Mucosa of gallbladder (tissue), 1 donor: ENCODE results near the gene ZNF469. TPM values are rescaled to one million over a fixed set of nuclear protein-coding genes. Genes with fewer than 3 reads are reported as not detected.
"Not testable (repeated sequence)": the region's sequence is repeated elsewhere in the genome, so short reads cannot be mapped to it uniquely, and the experiment has no call there.

ENCODE experiments used
- DNase-seq: peaks from one replicate; pipeline ENCODE4 v3.0.0-alpha.2; 2020; ENCODE audit warnings: low spot score
- total RNA-seq: library from RNA; stranded (reverse); gene quantifications from one replicate; pipeline ENCODE4 v1.2.1, GENCODE V29; 2021
- donor health status: DM: no; HTN: no; CAD: no.

The ZNF469 gene
- total RNA-seq, 1 donor from 2014 or later, result 3.7 TPM

DNA sequence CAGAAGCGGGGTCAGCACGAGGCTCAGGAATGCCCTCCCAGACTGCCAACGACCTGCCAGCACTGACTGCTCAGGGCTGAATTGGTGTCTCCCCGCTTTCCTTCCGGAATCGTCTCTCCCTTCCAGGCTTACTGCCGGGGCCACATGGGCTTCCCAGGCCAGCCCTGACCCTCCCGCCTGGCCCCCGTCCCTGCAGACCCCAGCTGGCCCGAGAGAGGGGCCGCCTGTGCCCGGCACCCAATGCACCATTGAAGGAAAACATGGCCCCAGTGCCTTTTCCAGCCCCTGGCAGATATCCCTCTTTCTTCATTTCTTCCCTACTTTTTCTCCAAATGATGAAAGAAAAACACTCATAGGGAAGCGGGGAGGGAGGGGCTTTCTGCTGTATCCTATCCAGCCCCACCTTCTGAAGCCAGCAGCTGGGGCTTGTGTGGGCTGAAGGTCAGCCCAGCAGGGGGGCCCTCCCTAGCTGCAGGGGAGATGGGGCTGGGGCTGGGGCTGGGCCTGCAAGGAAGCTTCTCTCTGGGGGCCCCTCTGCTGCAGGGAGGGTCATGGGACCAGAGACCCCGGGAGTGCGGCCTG, 25.9 kb downstream of the ZNF469 start:
- DNase-seq, result no peak

DNA sequence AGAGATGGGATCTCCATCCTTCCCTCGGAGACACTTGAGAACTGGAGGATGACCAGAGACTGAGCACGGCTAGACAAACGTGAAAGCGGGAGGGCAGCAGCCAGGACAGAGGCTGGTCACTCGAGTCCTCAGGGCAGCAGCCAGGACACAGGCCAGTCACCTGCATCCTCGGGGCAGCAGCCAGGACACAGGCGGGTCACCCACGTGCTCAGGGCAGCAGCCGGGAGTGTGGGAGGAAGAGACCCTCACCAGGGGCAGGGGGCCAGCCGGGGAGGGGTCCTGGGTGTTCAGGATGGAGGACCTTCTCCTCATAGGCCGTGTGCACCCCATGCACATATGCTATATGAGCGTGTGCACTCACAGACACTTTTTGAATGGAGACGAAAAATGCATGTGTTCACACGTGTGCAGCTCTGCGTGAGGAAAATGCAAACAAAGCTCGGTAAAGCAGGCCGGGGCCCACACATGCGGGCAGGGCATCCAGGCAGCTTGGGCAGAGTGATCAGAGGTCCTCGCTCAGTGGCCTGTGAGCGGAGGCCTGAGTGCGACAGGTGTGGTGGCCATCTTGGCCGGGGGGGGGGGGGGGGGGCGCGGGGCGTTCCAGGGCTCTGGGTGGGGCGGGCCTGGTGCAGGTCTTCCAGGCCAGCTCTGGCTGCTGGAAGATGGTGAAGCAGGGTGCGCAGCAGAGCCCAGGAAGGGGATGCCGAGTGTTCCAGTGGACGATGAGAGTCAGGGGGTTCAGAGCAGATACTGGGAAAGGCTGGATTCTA, 26.7 kb downstream of the ZNF469 start:
- no peak for DNase-seq

DNA sequence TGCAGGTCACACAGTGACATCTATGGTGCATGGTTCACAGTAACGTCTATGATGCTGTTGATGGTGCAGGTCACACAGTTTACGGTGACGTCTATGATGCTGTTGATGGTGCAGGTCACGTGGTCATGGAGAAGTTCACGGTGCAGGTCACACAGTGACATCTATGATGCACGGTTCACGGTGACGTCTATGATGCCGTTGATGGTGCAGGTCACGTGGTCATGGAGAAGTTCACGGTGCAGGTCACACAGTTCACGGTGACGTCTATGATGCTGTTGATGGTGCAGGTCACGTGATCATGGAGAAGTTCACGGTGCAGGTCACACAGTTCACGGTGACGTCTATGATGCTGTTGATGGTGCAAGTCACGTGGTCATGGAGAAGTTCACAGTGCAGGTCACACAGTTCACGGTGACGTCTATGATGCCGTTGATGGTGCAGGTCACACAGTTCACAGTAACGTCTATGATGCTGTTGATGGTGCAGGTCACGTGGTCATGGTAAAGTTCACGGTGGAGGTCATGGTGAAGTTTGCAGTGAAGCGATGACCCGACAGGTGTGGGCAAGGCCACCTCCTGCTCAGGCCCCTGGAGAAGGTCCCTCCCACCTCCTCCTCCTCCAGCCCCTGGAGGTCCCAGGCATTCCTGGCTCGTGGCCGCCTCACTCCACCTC, 27.7 kb downstream of the ZNF469 start:
- DNase-seq, result not testable (repeated sequence)

DNA sequence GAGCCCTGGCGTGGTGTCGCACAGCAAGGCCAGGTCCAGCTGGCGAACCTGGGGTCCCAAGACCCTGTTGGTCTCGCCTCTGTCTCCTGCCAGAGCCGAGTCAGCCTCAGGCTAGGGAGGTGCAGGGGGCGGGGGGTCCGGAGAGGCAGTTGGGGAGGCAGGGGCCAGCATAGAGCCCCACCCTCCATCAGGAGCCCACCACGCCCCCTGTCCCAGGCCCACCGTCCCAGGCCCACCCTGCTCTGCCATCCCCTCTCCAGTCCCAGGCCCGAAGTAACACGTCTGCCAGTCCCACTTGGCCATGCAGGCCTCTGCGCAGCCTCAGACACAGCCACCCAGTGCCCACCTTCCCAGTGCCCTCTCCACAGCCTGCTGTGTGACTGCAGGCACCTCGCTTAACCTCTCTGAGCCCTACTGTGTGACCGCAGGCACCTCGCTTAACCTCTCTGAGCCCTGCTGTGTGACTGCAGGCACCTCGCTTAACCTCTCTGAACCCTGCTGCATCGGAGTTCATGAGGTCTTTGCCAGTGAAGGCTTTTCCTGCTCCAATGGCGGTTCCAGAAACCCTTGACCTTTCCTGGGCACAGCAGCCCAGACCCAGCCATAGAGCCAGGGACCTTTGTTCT, 29.3 kb downstream of the ZNF469 start:
- DNase-seq, result no peak

DNA sequence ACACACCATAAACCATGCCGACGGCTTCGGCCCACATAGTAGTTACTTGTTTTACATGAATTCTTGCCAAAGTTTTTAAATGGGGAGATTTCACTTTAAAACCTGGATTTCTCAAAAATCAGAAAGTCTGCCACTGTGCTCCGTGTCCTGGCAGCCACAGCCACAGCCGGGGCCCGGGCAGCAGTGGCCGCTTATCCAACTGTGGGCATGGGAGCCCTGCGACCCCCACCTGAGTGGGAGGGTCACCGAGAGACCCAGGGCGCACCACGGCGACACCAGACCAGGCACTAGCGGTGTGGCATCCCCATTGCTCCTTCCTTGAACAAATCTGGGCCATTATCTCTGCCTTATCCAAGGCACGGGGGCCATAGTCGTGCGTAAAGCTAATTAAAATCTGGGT, 30.0 kb downstream of the ZNF469 start:
- DNase-seq, result no peak

DNA sequence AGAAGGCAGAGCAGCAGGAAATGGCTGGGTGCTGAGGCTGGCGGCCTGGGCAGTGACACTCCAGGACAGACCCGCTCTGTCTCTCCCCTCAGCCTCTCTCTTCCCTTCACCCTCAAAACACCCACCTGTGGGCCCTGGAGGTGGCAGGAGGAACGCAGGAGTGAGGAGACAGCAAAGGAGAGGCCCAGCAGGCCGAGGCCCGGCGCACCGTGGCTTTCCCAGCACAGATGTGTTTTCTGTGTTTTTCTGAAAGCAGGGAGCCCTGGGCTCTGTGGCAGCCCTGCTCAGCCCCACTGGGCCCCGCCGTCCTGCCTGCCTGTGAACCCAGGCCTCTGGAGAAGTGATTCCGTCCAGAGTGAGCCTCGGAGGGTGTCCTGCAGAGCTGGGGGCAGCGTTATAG, 30.5 kb downstream of the ZNF469 start:
- DNase-seq, result no peak

DNA sequence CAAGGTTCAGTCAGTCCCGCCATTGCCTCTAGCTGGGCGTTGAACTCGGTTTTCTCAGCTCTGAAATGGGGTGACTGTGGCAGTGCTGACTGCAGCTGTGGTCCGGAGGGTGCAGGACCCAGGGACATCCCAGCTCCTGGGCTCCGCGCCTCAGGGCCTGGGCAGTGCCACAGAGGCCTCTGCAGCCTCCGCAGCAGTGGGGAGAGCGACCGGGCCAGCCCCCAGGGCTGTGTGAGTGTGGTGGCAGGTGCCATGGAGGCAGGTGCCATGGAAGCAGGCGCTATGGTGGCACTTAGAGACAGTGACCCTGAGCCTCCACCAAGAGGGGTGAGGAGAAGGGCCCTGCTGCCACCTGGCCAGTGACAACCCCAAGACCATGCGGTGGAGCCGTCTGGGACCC, 30.9 kb downstream of the ZNF469 start:
- no peak for DNase-seq

DNA sequence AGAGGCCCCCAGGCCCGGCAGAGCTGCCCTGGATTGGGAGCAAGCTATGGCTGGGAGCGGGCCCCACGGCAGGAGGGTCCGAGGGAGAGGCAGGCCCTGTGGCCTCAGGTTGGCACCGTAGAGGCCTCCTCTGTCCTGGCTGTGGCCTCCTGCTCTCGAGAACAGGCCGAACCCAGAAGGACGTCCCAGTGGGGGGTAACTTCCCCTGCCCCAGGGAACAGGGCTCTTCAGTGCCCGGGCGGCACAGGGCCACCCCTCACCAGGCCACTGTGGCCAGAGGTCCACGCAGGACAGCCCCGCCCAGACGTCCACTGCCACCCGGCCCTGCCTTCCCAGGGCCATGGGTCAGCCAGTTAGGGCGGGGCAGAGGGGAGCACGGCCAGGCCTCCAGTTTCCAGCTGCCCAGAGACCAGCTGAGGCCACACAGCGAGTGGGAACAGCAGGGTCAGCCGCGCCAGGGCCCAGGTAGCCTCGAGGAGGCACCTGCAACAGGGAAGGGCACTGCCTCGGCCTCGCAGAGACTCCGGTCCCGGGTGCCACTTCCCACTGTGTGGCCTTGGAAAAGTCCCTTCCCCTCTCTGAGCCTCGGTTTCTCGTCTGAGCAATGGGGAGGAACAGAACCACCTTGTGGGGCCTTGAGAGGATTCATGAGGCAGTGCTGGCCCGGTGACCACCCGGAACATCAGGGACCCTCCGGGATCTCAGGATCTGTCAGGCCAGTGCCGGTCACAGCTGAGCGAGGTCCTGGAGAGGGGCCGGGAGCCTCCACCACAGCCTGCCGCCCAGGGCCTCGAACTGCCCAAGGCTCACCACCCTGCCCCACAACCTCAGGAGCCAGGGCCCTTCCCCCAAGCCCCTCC, 32.0 kb downstream of the ZNF469 start:
- DNase-seq, result no peak

DNA sequence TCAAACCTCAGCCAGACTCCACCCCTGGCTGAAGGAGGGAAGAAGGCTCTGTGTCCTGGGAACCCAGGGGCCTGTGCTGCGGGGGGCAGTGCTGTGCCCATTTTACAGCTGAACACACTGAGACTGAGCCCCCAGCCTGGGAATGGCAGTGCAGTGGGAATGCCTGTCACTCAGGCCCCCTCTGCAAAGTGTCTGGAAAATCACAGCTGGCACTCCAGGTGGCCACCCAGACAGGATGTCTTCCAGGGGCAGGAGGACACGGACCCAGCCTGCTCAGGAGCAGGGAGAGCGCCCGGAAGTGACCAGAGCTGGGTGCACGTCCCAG, 32.6 kb downstream of the ZNF469 start:
- DNase-seq, result no peak

DNA sequence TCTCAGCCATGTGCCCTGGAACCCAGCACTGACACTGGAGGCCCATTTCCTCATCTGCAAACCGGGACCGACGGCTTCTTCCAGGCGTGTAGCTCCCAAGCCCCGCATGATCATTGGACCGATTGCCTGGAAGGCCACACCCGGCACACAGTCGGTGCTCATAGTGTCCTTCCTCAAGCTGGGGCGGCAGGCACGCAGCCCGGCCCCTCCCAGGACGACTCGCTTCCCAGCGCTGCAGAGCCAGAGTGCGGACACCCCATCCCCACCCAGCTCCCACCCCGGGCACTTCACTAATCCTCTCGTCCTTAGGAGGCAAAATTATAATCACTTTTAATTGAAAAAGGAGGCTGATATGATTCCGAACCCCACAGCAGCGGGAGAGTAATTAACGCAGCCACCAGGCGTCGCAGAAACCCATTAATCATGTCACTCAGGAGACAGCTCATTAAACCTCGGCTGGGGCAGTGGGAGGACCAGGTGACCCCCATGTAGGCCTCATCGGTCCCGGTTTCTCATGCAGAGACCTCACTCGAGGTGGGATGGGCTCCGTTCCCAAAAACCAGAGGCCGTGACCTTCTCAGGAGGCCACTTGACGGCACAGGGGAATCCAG, 33.1 kb downstream of the ZNF469 start:
- no peak for DNase-seq

DNA sequence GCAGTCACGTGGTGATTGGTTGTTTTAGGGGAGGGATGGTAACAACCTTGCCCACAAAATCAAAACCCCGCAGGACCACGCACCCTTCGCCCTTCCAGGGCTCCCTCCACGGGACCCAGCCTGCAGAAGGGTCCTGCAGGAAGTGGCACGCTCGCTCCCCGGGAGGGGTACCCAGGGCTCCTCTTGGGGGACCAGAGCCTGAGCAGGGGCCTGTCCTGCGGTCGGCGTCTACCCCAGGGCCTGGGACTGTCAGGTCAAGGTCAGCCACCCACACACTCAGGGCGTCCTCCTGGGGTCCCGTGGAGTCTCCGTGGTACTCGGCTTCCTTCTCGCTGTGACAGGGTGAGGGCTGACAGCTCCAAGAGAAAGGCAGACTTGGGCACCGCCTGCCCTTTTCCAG, 33.9 kb downstream of the ZNF469 start:
- no peak for DNase-seq

DNA sequence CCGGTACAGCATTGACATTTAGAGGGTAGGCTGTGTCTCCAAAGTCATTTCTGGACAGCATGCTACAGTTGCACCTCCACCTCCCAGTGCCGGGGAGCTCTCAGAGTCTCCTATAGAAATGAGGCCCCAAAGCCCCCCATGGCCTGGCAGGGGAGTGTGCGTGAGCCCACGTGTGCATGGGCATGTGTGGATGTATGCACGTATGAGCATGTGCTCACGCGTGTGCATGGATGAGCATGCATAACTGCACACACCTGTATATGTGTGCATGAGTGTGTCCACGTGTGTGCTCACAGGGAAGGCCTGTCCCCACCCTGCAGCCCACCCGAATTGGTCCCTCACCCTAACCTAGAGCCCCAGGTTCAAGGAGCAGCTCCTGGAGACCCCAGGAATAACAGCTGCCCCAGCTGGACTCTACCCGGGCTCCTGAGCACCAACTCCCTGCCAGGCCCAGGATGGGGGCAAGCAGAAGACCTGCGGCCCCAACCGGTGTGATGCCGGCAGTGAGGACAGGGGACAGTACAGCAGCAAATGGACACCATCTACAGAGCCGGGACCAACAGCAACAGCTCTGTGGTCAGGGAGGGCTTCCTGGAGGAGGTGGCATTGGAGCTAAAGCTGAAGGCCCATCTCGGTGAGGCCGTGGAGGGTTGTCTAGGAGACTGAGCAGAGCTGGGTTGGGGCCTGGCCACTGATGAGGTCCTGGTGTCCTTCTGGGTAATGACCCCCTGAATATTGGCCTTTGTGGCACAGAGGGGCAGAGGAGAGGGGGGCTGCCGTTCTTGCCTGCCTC, 35.1 kb downstream of the ZNF469 start:
- DNase-seq, result no peak

DNA sequence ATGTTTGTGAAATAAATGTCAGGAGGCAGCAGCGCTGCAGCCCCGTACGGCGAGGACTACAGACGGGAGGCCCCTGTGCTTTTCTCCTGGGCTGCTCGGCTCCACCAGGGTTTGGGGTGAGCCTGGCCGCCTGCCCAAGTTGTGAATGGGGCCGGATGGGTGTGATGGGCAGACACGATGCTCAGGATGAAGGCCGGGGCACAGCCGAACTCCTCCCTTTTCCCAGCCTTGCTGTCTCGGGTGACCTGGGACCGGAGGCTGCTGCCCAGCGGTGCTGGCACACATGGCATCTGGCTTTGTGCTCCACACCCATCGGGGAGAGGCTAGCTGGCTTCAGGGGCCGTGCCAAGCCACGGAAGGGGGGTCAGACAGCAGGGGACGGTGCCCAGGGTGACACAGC, 36.1 kb downstream of the ZNF469 start:
- no peak for DNase-seq

DNA sequence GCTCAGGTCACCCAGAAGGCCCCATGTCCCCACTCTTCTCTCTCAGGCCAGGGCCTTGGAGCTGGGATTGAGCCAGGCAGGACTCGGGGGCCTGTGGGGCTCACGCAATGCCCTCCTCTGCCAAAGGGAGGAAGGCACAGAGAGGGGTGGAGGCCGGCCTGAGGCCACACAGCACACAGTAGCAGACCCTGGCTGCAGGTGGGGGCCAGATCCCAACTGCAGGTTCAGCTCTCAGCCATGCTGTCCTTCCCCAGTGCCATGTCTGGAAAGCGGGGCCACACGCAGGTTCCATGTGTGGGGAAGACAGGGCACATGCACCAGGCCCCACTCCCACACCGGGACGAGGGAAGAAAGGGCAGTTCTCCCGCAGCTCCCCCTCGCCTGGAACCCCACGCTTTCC, 37.0 kb downstream of the ZNF469 start:
- no peak for DNase-seq

DNA sequence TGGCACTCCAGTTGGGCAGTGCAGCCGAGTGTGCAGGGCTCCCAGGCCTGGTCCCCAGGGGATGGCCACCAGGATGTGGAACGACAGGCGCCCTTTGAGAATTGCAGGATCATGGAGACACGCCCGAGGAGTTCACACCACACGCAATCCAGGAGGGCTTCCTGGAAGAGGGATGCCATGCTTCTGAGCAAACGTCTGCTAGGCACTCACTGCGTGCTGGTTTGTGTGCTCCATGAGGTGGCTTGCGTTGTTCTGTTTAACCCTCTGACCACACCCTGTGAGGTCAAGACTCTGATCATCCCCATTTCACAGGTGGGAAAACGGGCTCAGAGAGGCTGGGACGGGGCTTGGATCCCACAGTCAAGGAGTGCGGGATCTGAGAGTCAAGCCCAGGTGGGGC, 37.7 kb downstream of the ZNF469 start:
- DNase-seq, result no peak

DNA sequence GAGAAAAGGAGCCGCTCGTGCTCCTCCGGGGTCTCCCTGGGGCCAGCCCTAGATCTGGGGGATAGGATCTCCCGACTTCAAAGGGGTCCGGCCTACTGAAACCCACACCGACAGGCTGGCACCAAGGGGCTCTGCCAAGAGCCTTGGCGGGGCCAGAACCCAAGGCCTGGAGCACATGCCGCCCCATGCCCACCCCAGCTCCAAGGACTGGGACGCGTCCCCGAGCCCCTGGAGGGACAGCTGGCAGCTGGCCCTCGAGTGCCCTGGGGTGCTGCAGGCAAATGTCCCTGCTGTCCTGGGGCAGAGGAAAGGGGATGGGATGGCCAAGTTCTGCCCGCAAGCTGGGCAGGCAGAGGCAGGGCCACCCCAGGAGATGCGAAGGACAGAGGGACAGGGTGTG, 38.5 kb downstream of the ZNF469 start:
- no peak for DNase-seq

DNA sequence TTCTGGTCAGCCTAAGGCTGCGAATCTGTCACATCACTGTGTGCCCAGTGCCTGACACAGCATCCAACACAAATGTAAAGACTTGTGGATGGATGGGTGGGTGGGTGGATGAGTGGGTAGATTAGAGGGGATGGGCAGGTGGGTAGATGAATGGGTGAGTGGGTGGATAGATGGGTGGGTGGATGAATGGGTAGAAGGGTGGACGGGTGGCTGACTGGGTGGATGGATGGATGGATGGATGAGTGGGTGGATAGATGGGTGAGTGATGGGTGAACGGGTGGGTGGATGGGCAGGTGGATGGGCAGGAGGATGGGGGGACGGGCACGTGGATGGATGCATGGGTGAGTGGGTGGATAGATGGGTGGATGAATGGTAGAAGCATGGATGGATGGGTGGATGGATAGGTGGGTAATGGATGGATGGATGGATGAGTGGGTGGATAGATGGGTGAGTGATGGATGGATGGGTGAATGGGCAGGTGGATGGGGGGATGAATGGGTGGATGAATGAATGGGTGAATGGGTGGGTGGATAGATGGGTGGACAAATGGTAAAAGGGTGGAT, 39.2 kb downstream of the ZNF469 start:
- DNase-seq, result no peak

DNA sequence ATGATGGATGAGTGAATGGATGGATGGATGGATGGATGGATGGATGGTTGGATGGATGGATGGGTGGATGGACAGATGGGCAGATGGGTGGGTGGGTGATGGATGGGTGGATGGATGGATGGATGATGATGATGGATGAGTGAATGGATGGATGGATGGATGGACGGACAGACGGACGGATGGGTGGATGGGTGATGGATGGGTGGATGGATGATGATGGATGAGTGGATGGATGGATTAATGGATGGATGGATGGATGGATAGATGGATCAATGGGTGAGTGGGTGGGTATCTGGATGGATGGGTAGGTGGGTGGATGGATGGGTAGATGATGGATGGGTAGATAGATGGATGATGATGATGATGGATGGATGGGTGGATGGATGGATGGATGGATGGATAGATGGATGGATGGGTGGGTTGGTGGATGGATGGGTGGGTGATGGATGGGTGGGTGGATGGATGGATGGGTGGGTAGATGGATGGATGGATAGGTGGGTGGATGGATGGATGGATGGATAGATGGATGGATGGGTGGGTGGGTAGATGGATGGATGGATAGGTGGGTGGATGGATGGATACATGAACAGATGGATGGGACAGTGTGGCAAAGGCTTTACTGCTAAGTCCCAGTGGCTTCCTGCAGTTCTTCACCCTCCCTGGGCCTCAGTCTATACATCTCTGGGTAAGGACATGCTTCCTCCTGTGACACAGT, 40.1 kb downstream of the ZNF469 start:
- DNase-seq, result no peak

DNA sequence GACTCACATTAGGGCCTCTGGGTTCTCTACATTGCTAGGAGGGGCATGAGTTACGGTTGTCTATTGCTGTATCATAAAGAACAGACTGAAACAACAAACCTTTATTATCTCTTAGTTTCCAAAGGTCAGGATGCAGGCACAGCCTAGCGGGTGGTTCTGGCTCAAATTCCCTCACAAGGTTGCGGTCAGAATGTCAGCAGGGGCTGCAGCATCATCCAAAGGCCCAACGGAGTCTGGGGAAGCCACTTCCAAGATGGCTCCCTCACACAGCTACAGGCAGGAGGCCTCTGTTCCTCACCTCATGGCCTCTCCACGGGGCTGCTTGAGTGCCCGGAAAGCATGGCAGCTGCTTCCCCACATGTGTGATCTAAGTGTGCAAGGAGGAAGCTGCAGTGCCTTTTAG, 40.7 kb downstream of the ZNF469 start:
- DNase-seq, result no peak
